Measurements from ENCODE around the gene BRK1.
"Not testable (repeated sequence)": the region's sequence is repeated elsewhere in the genome, so short reads cannot be mapped to it uniquely, and the experiment has no call there.

- not testable (repeated sequence) for TF ChIP-seq CTCF (IDR thresholded peaks at IDR 0.05 in 8 of 11, conservative IDR thresholded peaks at IDR 0.05 in 3 of 11); POLR2A (IDR thresholded peaks at IDR 0.05); POLR2AphosphoS5 (IDR thresholded peaks at IDR 0.05)
Measured at GRCh38 chr3:10175334-10175733, 59.9 kb downstream of the BRK1 start.

Data from spleen (tissue), 7 donors.